Heart left ventricle (tissue), 16 donors: ENCODE measurements around the gene NR1H2. TPM values are rescaled to one million over a fixed set of nuclear protein-coding genes. Genes with fewer than 3 reads are reported as not detected.

Experiments
- ATAC-seq, 4 donors: fragments of 200-7000 bp; cut with Tn5 transposase; one replicate each; pipeline ENCODE4 v1.9.1; 2020 to 2022; ENCODE audit warnings: moderate library complexity in 4 of 4, mild to moderate bottlenecking in 3 of 4, moderate number of reproducible peaks in 1 of 4
- DNase-seq, 5 donors: peaks; one replicate each; pipeline ENCODE4 v3.0.0-alpha.2; 2020
- H3K27ac ChIP-seq, 12 donors: fragments of 200-600 bp; sonication (generic) in 4 of 12; one replicate each; pipeline versions ENCODE4 v1.5.0 to v1.8.0; 2016 to 2022; ENCODE audit warnings: mild to moderate bottlenecking in 2 of 12
- H3K27me3 ChIP-seq, 9 donors: fragments of 200-600 bp; sonication (generic) in 2 of 9; one replicate each; pipeline versions ENCODE4 v1.5.1 to v1.8.0; 2016 to 2022; ENCODE audit warnings: mild to moderate bottlenecking in 3 of 9
- H3K36me3 ChIP-seq, 9 donors: fragments of 200-600 bp; sonication (generic) in 2 of 9; one replicate each; pipeline versions ENCODE4 v1.5.0 to v1.8.0; 2018 to 2022; ENCODE audit warnings: mild to moderate bottlenecking in 2 of 9
- H3K4me1 ChIP-seq, 12 donors: fragments of 200-600 bp; sonication (generic) in 4 of 12; one replicate each; pipeline versions ENCODE4 v1.5.0 to v1.8.0; 2016 to 2022; ENCODE audit warnings: mild to moderate bottlenecking in 3 of 12
- H3K4me3 ChIP-seq, 12 donors: fragments of 200-600 bp; sonication (generic) in 4 of 12; one replicate each; pipeline versions ENCODE4 v1.5.0 to v1.8.0; 2017 to 2022; ENCODE audit warnings: mild to moderate bottlenecking in 9 of 12, moderate library complexity in 4 of 12
- H3K9me3 ChIP-seq, 12 donors: fragments of 200-600 bp; sonication (generic) in 4 of 12; one replicate each; pipeline versions ENCODE4 v1.5.0 to v1.8.0; 2016 to 2022; ENCODE audit warnings: mild to moderate bottlenecking in 1 of 12
- CTCF ChIP-seq, 12 donors: fragments of 200-600 bp; sonication (generic) in 4 of 12; IDR thresholded peaks; one replicate each; pipeline versions ENCODE4 v1.5.0 to v1.8.0; 2018 to 2022; ENCODE audit warnings: antibody characterized with exemption in 12 of 12, mild to moderate bottlenecking in 5 of 12
- POLR2A ChIP-seq, 2 donors: fragments of 450-650 bp; IDR thresholded peaks; one replicate each; pipeline ENCODE4 v1.6.1; 2017; ENCODE audit warnings: antibody characterized with exemption in 2 of 2, mild to moderate bottlenecking in 2 of 2, moderate library complexity in 2 of 2
- WGBS, 4 donors: extraction: QIAGEN DNeasy Blood & Tissue Kit in 2 of 4; methylation state at CpG; one replicate each; pipeline versions ENCODE4 v1.1.5 to v1.1.7; 2013 to 2018; 5-methylcytosine and 5-hydroxymethylcytosine counted together
- intact Hi-C, 10 donors: fragments of 100-400 bp; cut with DNase I; formaldehyde crosslinking; loops; one replicate each; pipeline versions ENCODE4 v1.11.1 to v1.14.2; 2022
- polyA plus RNA-seq, 2 donors: library from polyadenylated mRNA; stranded (reverse); fragments of 200-250 nt; gene quantifications; one replicate each; pipeline ENCODE4 v1.2.3, GENCODE V29; 2013
- total RNA-seq, 9 donors: library from RNA; depleted of rRNA in 2 of 9; stranded (reverse); fragments of >200 nt in 2 of 9; fragmentation: NEBNext Ultra II Directional in 3 of 9; extraction: Animal tissue kit (Norgen Biotek cat#: 25700) in 3 of 9; gene quantifications; one replicate each; pipeline versions ENCODE4 v1.1.0 to v1.2.4, GENCODE V29; 2016 to 2023
- donor health status: ischemic (EF 13 %, LVEDD 7.1; RV severe dilation, severe dysfunction).
- donor health status: healthy with polysubstance abuse.
- donor health status: DM: no; HTN: yes; CAD: no.
- donor health status: DM: no; HTN: no; CAD: no.
- donor health status: ischemic (EF 25% LVEDD 6.9; RV normal size, moderate dysfunction).
- donor health status: ischemic (EF 25% LVEDD 5.7; RV mildly dilated, moderate dysfunction).
- donor health status: healthy.
- donor health status: DM: yes; HTN: yes; CAD: no.
- donor health status: ischemic (EF 35%, LVEDD 5.7; RV mildly dilated, moderate dysfunction).
- donor health status: nonischemic (EF 11% LVEDD 7.7; RV severe dilation, severe dysfunction).
- donor health status: DM: yes; HTN: yes; CAD: no.
- donor health status: PGD.
- donor health status: ischemic (EF 29% LVEDD 5.4; RV normal size, mild dysfunction).
- donor health status: nonischemic (EF 23%, LVEDD 6.1; RV moderate dilation, normal function).

NR1H2 gene
- total and polyA plus RNA-seq, 11 donors, result 66.2 to 162 (median 91.5) TPM

- Histone ChIP-seq H3K27me3 (peaks cover 6 to 17% (median 9%) of the 10 kb centered on the region in 9 donors), H3K36me3 (peaks cover 0 to 15% (median 3%) of the 10 kb centered on the region in 9 donors), H3K27ac (no peak overlapping the region), H3K4me1 (peaks cover 0 to 13% (median 0%) of the 10 kb centered on the region in 12 donors), H3K4me3 (no peak overlapping the region), H3K9me3 (no peaks in the 10 kb centered on the region)
- 95 to 97% (median 95%) methylated on average over 20 to 21 of the region's 21 CpGs for WGBS, 4 donors
- no peak for TF ChIP-seq CTCF (IDR thresholded peaks at IDR 0.05)
- no peak for TF ChIP-seq POLR2A (IDR thresholded peaks at IDR 0.05)
- no peak for ATAC-seq
- intact Hi-C loops, result loop anchor here in 4 of 10 donors (5.0 kb wide), 2 partner anchors 46 to 51 kb away; partner anchors contain the start of gene NAPSA (in 3 of the 4)
- no peak for DNase-seq
These were observed 37.3 kb downstream of the NR1H2 start for GRCh38 chr19:50413531-50413930.

GRCh38 chr19:50414864-50415660 is 38.8 kb downstream of the NR1H2 start:
- ATAC-seq, result peak; percentile 71 to 87 (median 78)
- Histone ChIP-seq H3K4me3 (no peak overlapping the region), H3K9me3 (no peaks in the 10 kb centered on the region), H3K4me1 (peaks cover 0 to 13% (median 0%) of the 10 kb centered on the region in 12 donors), H3K27ac (no peak overlapping the region), H3K36me3 (peaks cover 0 to 2% (median 0%) of the 10 kb centered on the region in 9 donors), H3K27me3 (peaks cover 12 to 32% (median 24%) of the 10 kb centered on the region in 9 donors)
- WGBS, 4 donors, result 49 to 55% (median 54%) methylated on average over 24 to 37 of the region's 37 CpGs
- TF ChIP-seq CTCF (IDR thresholded peaks at IDR 0.05) (peak; percentile 74 to 92 (median 88)), POLR2A (IDR thresholded peaks at IDR 0.05) (no peak)
- peak; percentile 64 to 90 (median 76) for DNase-seq
- intact Hi-C loops, result loop anchor here in 9 of 10 donors (1.0 to 5.0 kb wide), 5 partner anchors 46 to 58 kb away; partner anchors contain the start of gene NAPSA (in 3 of the 9)

- H3K27me3 ChIP-seq, result peaks cover 14 to 33% (median 26%) of the 10 kb centered on the region in 9 donors
- H3K9me3 ChIP-seq, result no peaks in the 10 kb centered on the region
- 83 to 94% (median 87%) methylated on average over 15 to 22 of the region's 22 CpGs for WGBS, 4 donors
- no peak overlapping the region for H3K27ac ChIP-seq
- TF ChIP-seq CTCF (IDR thresholded peaks at IDR 0.05) (no peak), POLR2A (IDR thresholded peaks at IDR 0.05) (no peak)
- no peak for DNase-seq
- ATAC-seq, result peak; percentile 7 to 40 (median 16)
- H3K4me1 ChIP-seq, result peaks cover 0 to 13% (median 0%) of the 10 kb centered on the region in 12 donors
- intact Hi-C loops, result loop anchor here in 4 of 10 donors (2.0 to 5.0 kb wide), 2 partner anchors 47 to 58 kb away; no protein-coding TSS in a partner anchor
- peaks cover 0 to 2% (median 0%) of the 10 kb centered on the region in 9 donors for H3K36me3 ChIP-seq
- no peak overlapping the region for H3K4me3 ChIP-seq
These were observed 39.4 kb downstream of the NR1H2 start for GRCh38 chr19:50415661-50416033.
